ENCODE data around the gene TRIM31.

TRIM31 gene

GRCh38 chr6:30087876-30088275, 25.0 kb downstream of the TRIM31 start:
- Histone ChIP-seq H3K9me3 (ENCODE audit: low read depth, low read length) (no peaks in the 10 kb centered on the region), H3K9ac (ENCODE audit: insufficient read length) (no peak overlapping the region), H3K4me3 (no peak overlapping the region), H3K36me3 (ENCODE audit: insufficient read depth, low read length) (no peaks in the 10 kb centered on the region), H3K27ac (no peak overlapping the region)
- no peak for DNase-seq (ENCODE audit: low read depth, low spot score)
- TF ChIP-seq EZH2 (IDR thresholded peaks at IDR 0.05): no peak
- no peak for TF ChIP-seq FOXP2 (optimal IDR thresholded peaks at IDR 0.05; ENCODE audit: control extremely low read depth, extremely low read length, insufficient read depth)
- no peak for TF ChIP-seq POLR2AphosphoS5 (IDR thresholded peaks at IDR 0.05; ENCODE audit: borderline replicate concordance, low read depth, low read length)

- Histone ChIP-seq H3K9ac (ENCODE audit: insufficient read length) (no peak overlapping the region), H3K36me3 (ENCODE audit: insufficient read depth, low read length) (no peaks in the 10 kb centered on the region), H3K27ac (no peak overlapping the region), H3K4me3 (no peak overlapping the region), H3K9me3 (ENCODE audit: low read depth, low read length) (no peaks in the 10 kb centered on the region)
- DNase-seq (ENCODE audit: low read depth, low spot score): no peak
- TF ChIP-seq FOXP2 (optimal IDR thresholded peaks at IDR 0.05; ENCODE audit: control extremely low read depth, extremely low read length, insufficient read depth) (no peak), POLR2AphosphoS5 (IDR thresholded peaks at IDR 0.05; ENCODE audit: borderline replicate concordance, low read depth, low read length) (no peak), EZH2 (IDR thresholded peaks at IDR 0.05) (no peak)
Measured at GRCh38 chr6:30077218-30077617, 35.7 kb downstream of the TRIM31 start.

GRCh38 chr6:30075790-30076732, 36.8 kb downstream of the TRIM31 start:
- Histone ChIP-seq H3K36me3 (ENCODE audit: insufficient read depth, low read length) (no peaks in the 10 kb centered on the region), H3K9me3 (ENCODE audit: low read depth, low read length) (no peaks in the 10 kb centered on the region), H3K27ac (no peak overlapping the region), H3K4me3 (peak overlapping the region; percentile 60), H3K9ac (ENCODE audit: insufficient read length) (no peak overlapping the region)
- DNase-seq (ENCODE audit: low read depth, low spot score): no peak
- TF ChIP-seq POLR2AphosphoS5 (IDR thresholded peaks at IDR 0.05; ENCODE audit: borderline replicate concordance, low read depth, low read length) (no peak), EZH2 (IDR thresholded peaks at IDR 0.05) (no peak), FOXP2 (optimal IDR thresholded peaks at IDR 0.05; ENCODE audit: control extremely low read depth, extremely low read length, insufficient read depth) (no peak)

GRCh38 chr6:30075094-30075789, 37.6 kb downstream of the TRIM31 start, which contains the start of gene RNF39:
RNF39 (minus strand) TSS chr6:30075769; CDS start chr6:30075585, 184 bp downstream.
- Histone ChIP-seq H3K36me3 (ENCODE audit: insufficient read depth, low read length) (no peaks in the 10 kb centered on the region; the same call in 1 of the 2 replicates), H3K9me3 (ENCODE audit: low read depth, low read length) (no peaks in the 10 kb centered on the region), H3K4me3 (peak within 1 kb of the TSS; percentile 60), H3K27ac (no peak within 1 kb of the TSS), H3K9ac (ENCODE audit: insufficient read length) (no peak within 1 kb of the TSS)
- no peak for DNase-seq (ENCODE audit: low read depth, low spot score)
- no peak for TF ChIP-seq POLR2AphosphoS5 (IDR thresholded peaks at IDR 0.05; ENCODE audit: borderline replicate concordance, low read depth, low read length)
- no peak for TF ChIP-seq FOXP2 (optimal IDR thresholded peaks at IDR 0.05; ENCODE audit: control extremely low read depth, extremely low read length, insufficient read depth)
- TF ChIP-seq EZH2 (IDR thresholded peaks at IDR 0.05): no peak

GRCh38 chr6:30074331-30075093, 38.4 kb downstream of the TRIM31 start:
- Histone ChIP-seq H3K9ac (ENCODE audit: insufficient read length) (no peak overlapping the region), H3K9me3 (ENCODE audit: low read depth, low read length) (no peaks in the 10 kb centered on the region), H3K4me3 (peak overlapping the region; percentile 60), H3K27ac (no peak overlapping the region), H3K36me3 (ENCODE audit: insufficient read depth, low read length) (peaks cover 3% of the 10 kb centered on the region; the same call in 1 of the 2 replicates)
- no peak for DNase-seq (ENCODE audit: low read depth, low spot score)
- TF ChIP-seq FOXP2 (optimal IDR thresholded peaks at IDR 0.05; ENCODE audit: control extremely low read depth, extremely low read length, insufficient read depth) (no peak), EZH2 (IDR thresholded peaks at IDR 0.05) (peak; percentile 36), POLR2AphosphoS5 (IDR thresholded peaks at IDR 0.05; ENCODE audit: borderline replicate concordance, low read depth, low read length) (no peak)

DNA sequence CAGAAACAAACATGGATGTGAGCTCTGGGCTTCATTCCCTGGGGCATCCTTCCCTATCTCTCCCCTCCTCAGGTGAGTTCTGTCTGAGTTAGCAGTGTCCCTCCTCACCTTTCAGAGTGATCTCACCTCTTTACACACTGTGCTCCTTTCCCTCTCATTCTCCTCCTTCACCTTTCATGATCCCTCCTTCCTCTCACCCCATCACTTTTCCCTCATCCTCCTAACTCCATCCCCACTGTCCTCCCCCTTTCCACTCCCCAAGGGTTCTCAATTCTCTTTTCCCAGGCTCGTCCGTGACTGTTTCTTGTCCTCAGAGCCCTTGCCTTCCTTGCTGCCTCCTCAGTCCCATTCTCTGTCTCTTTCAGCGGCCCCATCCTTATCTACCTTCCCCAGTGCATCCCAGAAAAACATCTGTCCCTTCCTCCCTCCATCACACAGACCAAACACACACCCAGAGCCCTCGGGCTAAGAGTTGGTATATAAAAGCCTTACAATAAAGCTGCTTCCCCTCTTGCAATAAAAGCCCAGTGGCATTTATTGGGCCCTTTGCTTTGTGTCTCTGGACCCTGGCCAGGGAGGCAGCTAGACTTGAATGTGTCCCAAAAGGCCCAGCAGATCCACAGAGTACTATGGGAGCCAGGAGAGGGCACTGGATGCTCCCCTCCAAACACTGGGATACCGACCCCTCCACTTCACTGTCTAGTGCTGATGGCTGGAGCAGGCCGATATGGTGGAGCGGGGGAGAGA, 39.2 kb downstream of the TRIM31 start:
- TF ChIP-seq POLR2AphosphoS5 (IDR thresholded peaks at IDR 0.05; ENCODE audit: borderline replicate concordance, low read depth, low read length) (no peak), FOXP2 (optimal IDR thresholded peaks at IDR 0.05; ENCODE audit: control extremely low read depth, extremely low read length, insufficient read depth) (no peak), EZH2 (IDR thresholded peaks at IDR 0.05) (no peak)
- H3K27ac ChIP-seq: no peak overlapping the region
- no peak overlapping the region for H3K4me3 ChIP-seq
- no peaks in the 10 kb centered on the region for H3K9me3 ChIP-seq (ENCODE audit: low read depth, low read length)
- no peak overlapping the region for H3K9ac ChIP-seq (ENCODE audit: insufficient read length)
- DNase-seq (ENCODE audit: low read depth, low spot score): no peak
- peaks cover 5% of the 10 kb centered on the region; the same call in 1 of the 2 replicates for H3K36me3 ChIP-seq (ENCODE audit: insufficient read depth, low read length)

- no peaks in the 10 kb centered on the region for H3K9me3 ChIP-seq (ENCODE audit: low read depth, low read length)
- H3K27ac ChIP-seq: no peak overlapping the region
- no peak overlapping the region for H3K9ac ChIP-seq (ENCODE audit: insufficient read length)
- DNase-seq (ENCODE audit: low read depth, low spot score): no peak
- no peak overlapping the region for H3K4me3 ChIP-seq
- H3K36me3 ChIP-seq (ENCODE audit: insufficient read depth, low read length): peaks cover 5% of the 10 kb centered on the region; the same call in 1 of the 2 replicates
- TF ChIP-seq FOXP2 (optimal IDR thresholded peaks at IDR 0.05; ENCODE audit: control extremely low read depth, extremely low read length, insufficient read depth) (no peak), POLR2AphosphoS5 (IDR thresholded peaks at IDR 0.05; ENCODE audit: borderline replicate concordance, low read depth, low read length) (no peak), EZH2 (IDR thresholded peaks at IDR 0.05) (no peak)
Measured at GRCh38 chr6:30071858-30072257, 41.0 kb downstream of the TRIM31 start.
